Sigmoid colon (tissue), 7 donors: ENCODE data around the gene MAK. TPM values are rescaled to one million over a fixed set of nuclear protein-coding genes. Genes with fewer than 3 reads are reported as not detected.
"Not testable (repeated sequence)": the region's sequence is repeated elsewhere in the genome, so short reads cannot be mapped to it uniquely, and the experiment has no call there.

Experiments
- DNase-seq: peaks from one replicate; pipeline ENCODE4 v3.0.0-alpha.2; 2019
- H3K27ac ChIP-seq, 4 donors: fragments of 200-600 bp; sonication (generic); one replicate each; pipeline ENCODE4 v1.5.1; 2016 to 2019; ENCODE audit warnings: mild to moderate bottlenecking in 1 of 4
- H3K27me3 ChIP-seq, 3 donors: fragments of 200-600 bp; sonication (generic); one replicate each; pipeline ENCODE4 v1.5.1; 2019; ENCODE audit warnings: mild to moderate bottlenecking in 1 of 3
- H3K36me3 ChIP-seq, 4 donors: fragments of 200-600 bp; sonication (generic); one replicate each; pipeline ENCODE4 v1.5.1; 2016 to 2019
- H3K4me1 ChIP-seq, 4 donors: fragments of 200-600 bp; sonication (generic); one replicate each; pipeline ENCODE4 v1.5.1; 2017 to 2019
- H3K4me3 ChIP-seq, 4 donors: fragments of 200-600 bp; sonication (generic); one replicate each; pipeline ENCODE4 v1.5.1; 2017 to 2019; ENCODE audit warnings: mild to moderate bottlenecking in 2 of 4, moderate library complexity in 1 of 4
- H3K9me3 ChIP-seq, 4 donors: fragments of 200-600 bp in 3 of 4; sonication (generic) in 3 of 4; one replicate each; pipeline versions ENCODE4 v1.5.1 to v1.6.1; 2013 to 2019
- EP300 ChIP-seq, 4 donors: sonication (generic); formaldehyde crosslinking; IDR thresholded peaks; one replicate each; pipeline ENCODE4 v1.6.1; 2017; ENCODE audit warnings: antibody characterized with exemption in 4 of 4
- POLR2A ChIP-seq, 2 donors: fragments of 450-650 bp; IDR thresholded peaks; one replicate each; pipeline ENCODE4 v1.6.1; 2016; ENCODE audit warnings: antibody characterized with exemption in 2 of 2, mild to moderate bottlenecking in 2 of 2, moderate library complexity in 2 of 2
- POLR2AphosphoS5 ChIP-seq, 4 donors: sonication (generic); formaldehyde crosslinking; IDR thresholded peaks; one replicate each; pipeline ENCODE4 v1.6.1; 2017; ENCODE audit warnings: antibody characterized with exemption in 4 of 4
- WGBS, 2 donors: extraction: QIAGEN DNeasy Blood & Tissue Kit; methylation state at CpG; one replicate each; pipeline ENCODE4 v1.1.7; 2013; 5-methylcytosine and 5-hydroxymethylcytosine counted together
- intact Hi-C: fragments of 100-400 bp; cut with DNase I; formaldehyde crosslinking; loops from one replicate; pipeline ENCODE4 v1.15.1; 2023
- polyA plus RNA-seq, 3 donors: library from polyadenylated mRNA; stranded (reverse); fragments of 200-250 nt; gene quantifications; one replicate each; pipeline ENCODE4 v1.2.3, GENCODE V29; 2013
- total RNA-seq, 4 donors: library from RNA; depleted of rRNA; stranded (reverse); fragments of >200 nt; gene quantifications; one replicate each; pipeline ENCODE4 v1.1.0, GENCODE V29; 2016
- TF ChIP-seq, protein P1 (sequence below), 4 experiments: fragments of 450-650 bp in 3 of 4; fragments of 200-600 bp in 1 of 4; IDR thresholded peaks; one replicate each; pipeline ENCODE4 v1.5.1; 2016 to 2019; ENCODE audit warnings: antibody characterized with exemption in 4 of 4, mild to moderate bottlenecking in 3 of 4, moderate library complexity in 2 of 4
- donor health status: healthy with polysubstance abuse.
- donor health status: Bipolar disorder and iron deficiency.
- donor health status: healthy.

Gene MAK
- total and polyA plus RNA-seq, 7 donors: 0.03 to 0.36 TPM; not detected in 5

DNA sequence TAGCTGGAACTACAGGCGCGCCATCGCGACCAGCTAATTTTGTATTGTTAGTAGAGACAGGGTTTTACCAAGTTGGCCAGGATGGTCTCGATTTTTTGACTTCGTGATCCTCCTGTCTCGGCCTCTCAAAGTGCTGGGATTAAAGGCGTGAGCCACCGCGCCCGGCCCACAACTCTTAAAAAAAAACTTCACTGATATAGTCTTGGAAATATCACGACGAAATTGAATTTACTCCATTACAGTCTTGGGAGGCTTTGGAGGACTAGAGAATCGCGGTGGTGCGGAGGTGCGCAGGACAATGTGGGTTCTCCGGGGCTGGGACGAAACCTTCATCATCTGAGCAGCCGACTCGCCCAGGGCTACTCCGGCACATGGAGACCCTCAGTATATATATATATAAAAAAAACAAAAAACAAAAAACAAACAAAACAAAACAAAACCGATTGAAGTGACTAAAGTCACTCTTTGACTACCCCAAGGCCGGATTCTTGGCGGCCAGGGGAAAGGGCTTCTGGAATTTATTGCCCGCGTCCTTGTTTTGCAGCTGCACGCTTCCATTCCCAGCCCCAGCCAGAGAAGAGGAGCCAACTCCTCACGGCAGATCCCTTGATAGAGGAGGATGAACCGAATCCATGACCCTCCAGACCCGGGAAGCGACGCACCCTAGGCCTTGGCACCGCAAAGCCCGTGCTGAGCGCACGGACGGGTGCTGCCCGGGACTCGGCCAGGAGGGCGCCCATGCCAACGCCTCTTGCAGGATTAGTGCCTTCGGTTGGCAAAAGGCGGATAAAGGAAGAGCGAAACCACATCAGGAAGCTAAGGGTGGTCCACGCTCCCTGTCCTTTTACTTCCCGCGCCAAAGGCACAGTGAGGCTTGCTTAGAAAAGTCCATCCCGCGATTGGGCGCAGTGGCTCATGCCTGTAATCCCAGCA is 45.2 kb upstream of the MAK start:
- H3K4me3 ChIP-seq: no peak overlapping the region
- intact Hi-C loops: no loop called here
- TF ChIP-seq POLR2A (IDR thresholded peaks at IDR 0.05) (no peak), EP300 (IDR thresholded peaks at IDR 0.05) (no peak), POLR2AphosphoS5 (IDR thresholded peaks at IDR 0.05) (no peak)
- TF ChIP-seq, protein P1, sequence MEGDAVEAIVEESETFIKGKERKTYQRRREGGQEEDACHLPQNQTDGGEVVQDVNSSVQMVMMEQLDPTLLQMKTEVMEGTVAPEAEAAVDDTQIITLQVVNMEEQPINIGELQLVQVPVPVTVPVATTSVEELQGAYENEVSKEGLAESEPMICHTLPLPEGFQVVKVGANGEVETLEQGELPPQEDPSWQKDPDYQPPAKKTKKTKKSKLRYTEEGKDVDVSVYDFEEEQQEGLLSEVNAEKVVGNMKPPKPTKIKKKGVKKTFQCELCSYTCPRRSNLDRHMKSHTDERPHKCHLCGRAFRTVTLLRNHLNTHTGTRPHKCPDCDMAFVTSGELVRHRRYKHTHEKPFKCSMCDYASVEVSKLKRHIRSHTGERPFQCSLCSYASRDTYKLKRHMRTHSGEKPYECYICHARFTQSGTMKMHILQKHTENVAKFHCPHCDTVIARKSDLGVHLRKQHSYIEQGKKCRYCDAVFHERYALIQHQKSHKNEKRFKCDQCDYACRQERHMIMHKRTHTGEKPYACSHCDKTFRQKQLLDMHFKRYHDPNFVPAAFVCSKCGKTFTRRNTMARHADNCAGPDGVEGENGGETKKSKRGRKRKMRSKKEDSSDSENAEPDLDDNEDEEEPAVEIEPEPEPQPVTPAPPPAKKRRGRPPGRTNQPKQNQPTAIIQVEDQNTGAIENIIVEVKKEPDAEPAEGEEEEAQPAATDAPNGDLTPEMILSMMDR (IDR thresholded peaks at IDR 0.05): no peak

DNA sequence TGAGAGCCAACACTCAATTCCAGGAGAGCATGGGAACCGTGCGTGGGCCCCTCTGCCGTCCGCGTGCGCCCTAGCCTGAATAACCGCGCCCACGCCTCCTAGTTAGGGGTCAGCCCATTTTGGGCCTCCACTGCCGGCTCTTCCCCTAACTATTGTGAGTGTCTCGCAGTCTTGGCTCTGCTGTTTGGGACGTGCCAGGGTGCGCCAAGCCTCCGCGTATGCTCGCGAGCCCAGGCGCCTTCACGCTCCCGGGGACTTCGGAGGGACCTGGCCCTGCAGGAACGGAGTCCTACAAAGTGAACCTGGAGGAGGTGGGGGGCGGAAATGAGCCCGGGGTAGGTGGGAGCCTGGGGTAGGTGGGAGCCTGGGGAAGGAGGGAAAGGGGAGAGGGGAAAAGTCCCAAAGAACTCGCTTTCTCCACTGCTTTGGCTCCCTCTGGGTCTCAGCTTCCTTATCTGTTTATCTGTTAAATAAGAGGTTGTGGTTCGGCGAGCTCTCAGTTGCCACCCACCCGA is 44.4 kb upstream of the MAK start:
- Histone ChIP-seq H3K27ac (no peak overlapping the region), H3K9me3 (no peaks in the 10 kb centered on the region), H3K4me3 (no peak overlapping the region), H3K27me3 (peaks cover 25 to 81% (median 67%) of the 10 kb centered on the region in 3 donors), H3K4me1 (peaks cover 0 to 38% (median 16%) of the 10 kb centered on the region in 4 donors), H3K36me3 (no peaks in the 10 kb centered on the region)
- intact Hi-C loops: no loop called here
- WGBS, 2 donors: 7 to 19% methylated on average over 28 of the region's 28 CpGs
- TF ChIP-seq POLR2AphosphoS5 (IDR thresholded peaks at IDR 0.05) (no peak), POLR2A (IDR thresholded peaks at IDR 0.05) (no peak), EP300 (IDR thresholded peaks at IDR 0.05) (no peak)
- TF ChIP-seq, protein P1 (IDR thresholded peaks at IDR 0.05): no peak
- DNase-seq: no peak

More for the DNA sequence above, 45.2 kb upstream of the MAK start:
- H3K36me3 ChIP-seq: no peaks in the 10 kb centered on the region
- DNase-seq: no peak
- no peaks in the 10 kb centered on the region for H3K9me3 ChIP-seq
- no peak overlapping the region for H3K27ac ChIP-seq
- 8 to 26% methylated on average over 51 of the region's 51 CpGs for WGBS, 2 donors
- peaks cover 0 to 38% (median 16%) of the 10 kb centered on the region in 4 donors for H3K4me1 ChIP-seq
- peaks cover 25 to 87% (median 67%) of the 10 kb centered on the region in 3 donors for H3K27me3 ChIP-seq

- H3K27me3 ChIP-seq: peaks cover 25 to 76% (median 62%) of the 10 kb centered on the region in 3 donors
- H3K9me3 ChIP-seq, DNase-seq, H3K4me3 ChIP-seq, intact Hi-C loops, H3K27ac ChIP-seq, H3K36me3 ChIP-seq: not testable (repeated sequence)
- WGBS, 2 donors: 18 to 31% methylated on average over 14 of the region's 14 CpGs
- peaks cover 0 to 36% (median 16%) of the 10 kb centered on the region in 4 donors for H3K4me1 ChIP-seq
Measured at GRCh38 chr6:10882253-10882630, 43.9 kb upstream of the MAK start.

DNA sequence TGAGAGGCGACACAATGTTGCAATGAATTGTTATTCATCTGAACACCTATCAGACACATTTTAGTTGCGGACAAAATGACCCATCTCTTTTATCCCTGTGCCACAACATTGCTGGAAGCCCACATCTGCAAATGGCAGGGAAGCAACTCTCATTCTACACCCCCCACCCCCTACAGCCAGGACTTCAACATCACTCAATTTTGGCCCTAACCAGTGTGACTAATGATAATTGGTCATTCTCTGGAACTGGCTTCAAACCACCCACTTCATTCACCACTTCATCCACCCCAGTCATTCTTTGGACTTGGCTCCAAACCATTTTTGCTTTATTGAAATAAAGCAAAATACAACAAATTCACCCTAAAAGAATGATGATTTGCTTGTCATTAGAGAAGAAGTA is 42.0 kb upstream of the MAK start:
- Histone ChIP-seq H3K27me3 (peaks cover 22 to 57% (median 45%) of the 10 kb centered on the region in 3 donors), H3K4me1 (peaks cover 0 to 25% (median 8%) of the 10 kb centered on the region in 4 donors), H3K27ac (no peak overlapping the region), H3K4me3 (no peak overlapping the region), H3K9me3 (no peaks in the 10 kb centered on the region), H3K36me3 (no peaks in the 10 kb centered on the region)
- no peak for DNase-seq
- WGBS, 2 donors: 94 to 96% methylated on average over 2 of the region's 2 CpGs
- intact Hi-C loops: no loop called here
- TF ChIP-seq EP300 (IDR thresholded peaks at IDR 0.05) (no peak), POLR2A (IDR thresholded peaks at IDR 0.05) (no peak), POLR2AphosphoS5 (IDR thresholded peaks at IDR 0.05) (no peak)
- TF ChIP-seq, protein P1 (IDR thresholded peaks at IDR 0.05): no peak

GRCh38 chr6:10877871-10878270 is 39.5 kb upstream of the MAK start:
- 76 to 78% methylated on average over 1 of the region's 1 CpG for WGBS, 2 donors
- no peak for DNase-seq
- H3K9me3 ChIP-seq: no peaks in the 10 kb centered on the region
- no peak overlapping the region for H3K27ac ChIP-seq
- H3K27me3 ChIP-seq: peaks cover 13 to 32% (median 26%) of the 10 kb centered on the region in 3 donors
- H3K4me1 ChIP-seq: peaks cover 0 to 13% (median 4%) of the 10 kb centered on the region in 4 donors
- no peak overlapping the region for H3K4me3 ChIP-seq
- TF ChIP-seq, protein P1 (IDR thresholded peaks at IDR 0.05): no peak
- intact Hi-C loops: no loop called here
- no peaks in the 10 kb centered on the region for H3K36me3 ChIP-seq
